Fibroblast of lung (primary cell): ENCODE results near the gene IGF1R.

Source experiments
- CTCF ChIP-seq, 2 donors: IDR thresholded peaks in 1 of 2; conservative IDR thresholded peaks in 1 of 2; 1 replicate in 1 of 2; 2 replicates in 1 of 2; pipeline ENCODE4 v1.5.1; 2011 to 2012; ENCODE audit warnings: low read length in 2 of 2, control low read depth in 1 of 2, inconsistent platforms in 1 of 2, low read depth in 1 of 2, mild to moderate bottlenecking in 1 of 2
- EZH2 ChIP-seq: IDR thresholded peaks from 2 replicates; pipeline ENCODE4 v1.5.1; 2012; ENCODE audit warnings: low read length, control low read depth, mild to moderate bottlenecking; ENCODE audit errors: missing control alignments

GRCh38 chr15:98809273-98809672, 160.9 kb downstream of the IGF1R start:
- TF ChIP-seq EZH2 (no peak), CTCF (conservative IDR thresholded peaks at IDR 0.05 in 1 of 2, IDR thresholded peaks at IDR 0.05 in 1 of 2; ENCODE audit: low read depth in 1 of 2, low read length in 2 of 2) (no peak)
